ENCODE data around the gene FOXP1.

The FOXP1 gene

DNA sequence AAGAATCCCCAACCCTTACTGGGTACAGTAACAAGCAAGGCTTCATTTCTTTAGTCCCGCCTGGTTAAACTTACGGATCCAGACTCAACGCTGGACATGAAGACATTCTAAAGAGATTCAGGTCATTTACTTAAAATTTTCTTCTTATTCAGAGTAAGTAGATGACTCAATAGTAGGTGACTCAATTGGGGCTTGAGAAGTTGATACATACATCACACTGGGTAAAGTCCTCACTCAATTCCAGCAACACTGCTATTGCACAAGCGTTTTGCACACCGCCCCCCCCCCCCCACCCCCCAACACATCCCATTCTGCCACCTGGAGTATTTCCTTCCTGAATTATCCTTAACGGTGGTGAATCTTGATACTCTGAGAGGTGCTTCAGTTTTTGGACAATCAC is 610.0 kb downstream of the FOXP1 start:
- H3K4me1 ChIP-seq = no peaks in the 10 kb centered on the region
- no peak overlapping the region for H2AFZ ChIP-seq
- no peak overlapping the region for H3K4me3 ChIP-seq (ENCODE audit: low read depth, low read length)
- H3K9ac ChIP-seq = no peak overlapping the region
- H3K4me2 ChIP-seq (ENCODE audit: low read length) = no peak overlapping the region
- no peaks in the 10 kb centered on the region for H3K79me2 ChIP-seq
- TF ChIP-seq, protein P1, sequence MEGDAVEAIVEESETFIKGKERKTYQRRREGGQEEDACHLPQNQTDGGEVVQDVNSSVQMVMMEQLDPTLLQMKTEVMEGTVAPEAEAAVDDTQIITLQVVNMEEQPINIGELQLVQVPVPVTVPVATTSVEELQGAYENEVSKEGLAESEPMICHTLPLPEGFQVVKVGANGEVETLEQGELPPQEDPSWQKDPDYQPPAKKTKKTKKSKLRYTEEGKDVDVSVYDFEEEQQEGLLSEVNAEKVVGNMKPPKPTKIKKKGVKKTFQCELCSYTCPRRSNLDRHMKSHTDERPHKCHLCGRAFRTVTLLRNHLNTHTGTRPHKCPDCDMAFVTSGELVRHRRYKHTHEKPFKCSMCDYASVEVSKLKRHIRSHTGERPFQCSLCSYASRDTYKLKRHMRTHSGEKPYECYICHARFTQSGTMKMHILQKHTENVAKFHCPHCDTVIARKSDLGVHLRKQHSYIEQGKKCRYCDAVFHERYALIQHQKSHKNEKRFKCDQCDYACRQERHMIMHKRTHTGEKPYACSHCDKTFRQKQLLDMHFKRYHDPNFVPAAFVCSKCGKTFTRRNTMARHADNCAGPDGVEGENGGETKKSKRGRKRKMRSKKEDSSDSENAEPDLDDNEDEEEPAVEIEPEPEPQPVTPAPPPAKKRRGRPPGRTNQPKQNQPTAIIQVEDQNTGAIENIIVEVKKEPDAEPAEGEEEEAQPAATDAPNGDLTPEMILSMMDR (IDR thresholded peaks at IDR 0.05) = no peak
- no peak overlapping the region for H3K27ac ChIP-seq
- H3K36me3 ChIP-seq (ENCODE audit: control insufficient read depth, insufficient read depth, low read length) = no peaks in the 10 kb centered on the region
- no peaks in the 10 kb centered on the region for H3K9me3 ChIP-seq (ENCODE audit: control insufficient read depth, low read length)
- H3K27me3 ChIP-seq (ENCODE audit: control insufficient read depth, insufficient read depth, low read length) = no peaks in the 10 kb centered on the region

DNA sequence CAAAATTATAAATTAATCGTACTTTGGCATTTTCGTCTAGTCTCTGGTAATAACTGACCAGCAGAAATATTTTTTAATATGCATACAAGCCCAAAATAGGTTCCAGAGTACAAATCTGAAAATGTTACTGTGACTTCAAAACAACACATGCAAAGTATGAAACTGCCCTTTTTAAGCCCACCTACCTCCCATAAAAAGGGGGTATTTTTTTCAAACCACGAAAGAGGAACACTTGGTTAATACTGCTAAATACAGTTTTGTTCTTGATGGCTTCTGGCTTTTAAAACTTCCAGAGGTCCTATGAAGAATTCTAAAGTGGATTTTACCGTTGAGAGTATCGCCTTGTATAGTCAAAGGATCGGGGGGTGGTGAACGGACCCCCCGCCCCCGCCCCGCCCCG is 610.7 kb downstream of the FOXP1 start:
- Histone ChIP-seq H3K4me1 (no peaks in the 10 kb centered on the region), H3K9me3 (ENCODE audit: control insufficient read depth, low read length) (no peaks in the 10 kb centered on the region), H3K27me3 (ENCODE audit: control insufficient read depth, insufficient read depth, low read length) (no peaks in the 10 kb centered on the region), H3K4me2 (ENCODE audit: low read length) (no peak overlapping the region), H3K27ac (no peak overlapping the region), H3K9ac (no peak overlapping the region), H3K79me2 (no peaks in the 10 kb centered on the region), H3K36me3 (ENCODE audit: control insufficient read depth, insufficient read depth, low read length) (no peaks in the 10 kb centered on the region), H2AFZ (no peak overlapping the region), H3K4me3 (ENCODE audit: low read depth, low read length) (no peak overlapping the region)
- TF ChIP-seq, protein P1 (IDR thresholded peaks at IDR 0.05) = no peak

DNA sequence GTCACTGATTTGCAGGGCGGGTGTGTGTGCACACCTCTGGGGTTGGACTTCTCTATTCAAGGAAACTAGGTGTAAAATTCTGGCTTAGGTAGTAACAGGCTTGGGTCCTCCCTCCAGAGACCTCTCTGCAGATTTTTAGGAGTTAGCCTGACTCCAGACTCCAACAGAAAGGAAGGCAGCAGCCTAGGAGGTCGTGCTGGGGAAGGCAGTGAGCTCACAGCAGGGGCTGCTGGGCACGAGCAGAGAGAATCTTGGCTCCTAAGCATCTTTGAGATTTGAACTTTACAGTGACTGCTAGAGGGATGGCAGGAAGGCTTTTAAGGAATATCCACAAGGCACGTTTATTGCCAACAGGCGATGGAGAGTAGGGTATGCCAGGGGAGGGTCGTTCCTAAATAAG is 612.6 kb downstream of the FOXP1 start:
- no peak overlapping the region for H3K27ac ChIP-seq
- TF ChIP-seq, protein P1 (IDR thresholded peaks at IDR 0.05) = no peak
- H3K9ac ChIP-seq = no peak overlapping the region
- no peak overlapping the region for H3K4me2 ChIP-seq (ENCODE audit: low read length)
- no peaks in the 10 kb centered on the region for H3K79me2 ChIP-seq
- no peaks in the 10 kb centered on the region for H3K27me3 ChIP-seq (ENCODE audit: control insufficient read depth, insufficient read depth, low read length)
- H2AFZ ChIP-seq = no peak overlapping the region
- no peaks in the 10 kb centered on the region for H3K36me3 ChIP-seq (ENCODE audit: control insufficient read depth, insufficient read depth, low read length)
- no peaks in the 10 kb centered on the region for H3K9me3 ChIP-seq (ENCODE audit: control insufficient read depth, low read length)
- no peak overlapping the region for H3K4me3 ChIP-seq (ENCODE audit: low read depth, low read length)
- H3K4me1 ChIP-seq = no peaks in the 10 kb centered on the region

DNA sequence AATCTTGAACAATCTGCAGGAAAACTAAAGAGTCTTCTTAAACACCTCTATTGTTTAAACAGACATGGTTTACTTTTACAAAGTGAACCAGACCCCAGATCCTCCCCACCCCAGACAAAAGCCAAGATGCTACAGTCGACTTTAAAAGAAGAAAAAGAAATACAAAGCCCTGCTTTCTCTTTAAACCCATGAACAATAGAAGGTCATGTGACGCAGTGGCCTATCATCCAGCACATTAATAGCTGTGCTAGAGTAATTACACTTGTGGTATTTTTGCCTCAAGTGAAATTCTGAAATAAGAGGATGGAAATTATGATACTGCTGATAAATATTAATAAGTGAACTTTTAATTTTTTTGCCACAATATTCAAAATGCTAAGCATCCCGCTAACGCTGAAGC is 613.4 kb downstream of the FOXP1 start:
- Histone ChIP-seq H3K79me2 (no peaks in the 10 kb centered on the region), H2AFZ (no peak overlapping the region), H3K4me1 (no peaks in the 10 kb centered on the region), H3K9ac (no peak overlapping the region), H3K36me3 (ENCODE audit: control insufficient read depth, insufficient read depth, low read length) (no peaks in the 10 kb centered on the region), H3K9me3 (ENCODE audit: control insufficient read depth, low read length) (no peaks in the 10 kb centered on the region), H3K27ac (no peak overlapping the region), H3K4me2 (ENCODE audit: low read length) (no peak overlapping the region), H3K27me3 (ENCODE audit: control insufficient read depth, insufficient read depth, low read length) (no peaks in the 10 kb centered on the region), H3K4me3 (ENCODE audit: low read depth, low read length) (no peak overlapping the region)
- TF ChIP-seq, protein P1 (IDR thresholded peaks at IDR 0.05) = no peak

DNA sequence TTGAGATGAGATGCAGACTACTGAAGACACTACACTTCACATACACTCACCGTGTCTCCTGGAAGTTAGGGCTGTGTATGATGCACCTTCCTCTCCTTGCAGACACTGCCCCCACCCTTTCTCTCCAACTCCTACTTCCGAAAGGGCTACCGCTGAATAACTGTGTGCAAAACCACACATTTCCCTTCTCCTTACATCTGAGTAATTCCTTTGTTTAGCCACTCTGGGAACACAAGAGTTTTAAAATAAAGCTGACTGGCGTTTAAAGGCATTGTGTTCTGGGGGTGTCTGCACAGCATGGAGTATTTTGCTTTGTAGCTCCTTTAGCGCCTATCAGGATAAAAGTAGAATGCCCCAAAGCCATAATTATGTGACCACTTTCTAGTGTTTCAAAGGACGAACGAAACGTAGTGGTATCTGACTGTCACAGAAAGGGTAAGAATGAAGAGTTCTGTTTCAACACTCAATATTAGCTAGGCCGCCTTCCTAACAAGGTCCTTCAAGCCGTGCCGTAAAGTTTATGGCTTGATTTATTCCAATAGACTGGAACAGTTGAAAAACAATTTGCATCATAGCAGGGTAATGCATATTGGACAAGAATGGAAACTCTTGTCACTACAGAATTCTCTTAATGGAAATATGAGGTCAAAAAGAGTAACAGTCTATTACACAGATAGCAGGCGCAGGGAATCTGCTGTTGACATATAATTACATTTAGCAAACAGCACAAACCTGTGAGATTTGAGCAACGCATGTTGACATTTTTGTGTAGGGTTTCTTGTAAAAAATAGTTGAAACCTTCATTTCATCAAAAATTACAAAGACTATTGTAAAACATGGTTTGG is 619.9 kb downstream of the FOXP1 start:
- Histone ChIP-seq H3K79me2 (no peaks in the 10 kb centered on the region), H3K4me2 (ENCODE audit: low read length) (no peak overlapping the region), H3K36me3 (ENCODE audit: control insufficient read depth, insufficient read depth, low read length) (no peaks in the 10 kb centered on the region), H3K27me3 (ENCODE audit: control insufficient read depth, insufficient read depth, low read length) (no peaks in the 10 kb centered on the region), H3K4me1 (no peaks in the 10 kb centered on the region), H2AFZ (no peak overlapping the region), H3K9me3 (ENCODE audit: control insufficient read depth, low read length) (no peaks in the 10 kb centered on the region), H3K4me3 (ENCODE audit: low read depth, low read length) (no peak overlapping the region), H3K9ac (no peak overlapping the region), H3K27ac (no peak overlapping the region)
- TF ChIP-seq, protein P1 (IDR thresholded peaks at IDR 0.05) = no peak

All from parathyroid adenoma (tissue), 2 donors.